WI38 (cell line): ENCODE measurements around the gene CSPG5.

Experiments used
- H3K4me3 ChIP-seq: 2 replicates; pipeline ENCODE4 v1.5.1; 2011; ENCODE audit warnings: low read depth, mild to moderate bottlenecking, control low read depth, low read length
- TF ChIP-seq, protein P1 (sequence below): IDR thresholded peaks from 2 replicates; pipeline ENCODE4 v1.5.1; 2012; ENCODE audit warnings: low read depth, mild to moderate bottlenecking, control low read depth, low read length

CSPG5 gene

DNA sequence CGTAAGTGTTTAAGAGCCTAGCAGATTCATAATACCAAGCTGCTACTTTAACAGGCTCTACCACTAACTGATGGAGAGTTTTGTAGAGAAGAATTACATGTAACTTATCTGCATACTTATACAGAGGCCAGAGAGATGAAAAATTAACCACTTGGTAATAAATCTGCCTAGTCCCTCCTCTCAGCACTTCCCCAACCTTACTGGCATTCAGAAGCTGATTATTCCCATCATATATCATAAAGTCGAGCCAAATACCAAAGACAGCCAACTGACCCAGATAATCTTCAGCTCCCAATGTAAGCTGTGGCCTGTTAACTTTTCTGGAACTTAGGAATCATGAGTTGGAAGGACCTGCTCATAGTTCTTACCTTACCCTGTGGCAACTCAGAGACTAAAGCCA lies 25.5 kb upstream of the CSPG5 start:
- no peak overlapping the region for H3K4me3 ChIP-seq
- TF ChIP-seq, protein P1, sequence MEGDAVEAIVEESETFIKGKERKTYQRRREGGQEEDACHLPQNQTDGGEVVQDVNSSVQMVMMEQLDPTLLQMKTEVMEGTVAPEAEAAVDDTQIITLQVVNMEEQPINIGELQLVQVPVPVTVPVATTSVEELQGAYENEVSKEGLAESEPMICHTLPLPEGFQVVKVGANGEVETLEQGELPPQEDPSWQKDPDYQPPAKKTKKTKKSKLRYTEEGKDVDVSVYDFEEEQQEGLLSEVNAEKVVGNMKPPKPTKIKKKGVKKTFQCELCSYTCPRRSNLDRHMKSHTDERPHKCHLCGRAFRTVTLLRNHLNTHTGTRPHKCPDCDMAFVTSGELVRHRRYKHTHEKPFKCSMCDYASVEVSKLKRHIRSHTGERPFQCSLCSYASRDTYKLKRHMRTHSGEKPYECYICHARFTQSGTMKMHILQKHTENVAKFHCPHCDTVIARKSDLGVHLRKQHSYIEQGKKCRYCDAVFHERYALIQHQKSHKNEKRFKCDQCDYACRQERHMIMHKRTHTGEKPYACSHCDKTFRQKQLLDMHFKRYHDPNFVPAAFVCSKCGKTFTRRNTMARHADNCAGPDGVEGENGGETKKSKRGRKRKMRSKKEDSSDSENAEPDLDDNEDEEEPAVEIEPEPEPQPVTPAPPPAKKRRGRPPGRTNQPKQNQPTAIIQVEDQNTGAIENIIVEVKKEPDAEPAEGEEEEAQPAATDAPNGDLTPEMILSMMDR: no peak

- no peak overlapping the region for H3K4me3 ChIP-seq
- TF ChIP-seq, protein P1: no peak
Observed at GRCh38 chr3:47603332-47603731, 24.7 kb upstream of the CSPG5 start.

DNA sequence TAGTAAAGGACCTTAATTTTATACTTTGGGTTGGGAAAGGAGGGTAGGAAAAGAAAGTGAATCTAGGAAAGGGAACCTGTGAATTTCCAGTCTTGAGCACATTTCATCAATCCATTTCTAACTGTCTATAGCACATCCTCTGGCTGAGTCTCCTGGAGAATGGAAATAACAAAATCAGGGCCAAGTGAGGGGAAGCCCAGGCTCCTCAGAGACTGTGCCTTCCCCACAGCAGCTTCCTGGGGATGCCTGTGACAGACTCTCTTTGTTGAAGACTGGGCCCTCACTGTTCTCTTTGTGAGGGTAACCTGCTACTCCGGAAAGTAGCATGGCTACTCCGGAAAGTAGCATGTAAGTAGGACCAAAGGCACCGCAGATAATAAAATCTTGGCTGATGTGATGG lies 22.6 kb upstream of the CSPG5 start:
- H3K4me3 ChIP-seq: no peak overlapping the region
- TF ChIP-seq, protein P1: no peak

DNA sequence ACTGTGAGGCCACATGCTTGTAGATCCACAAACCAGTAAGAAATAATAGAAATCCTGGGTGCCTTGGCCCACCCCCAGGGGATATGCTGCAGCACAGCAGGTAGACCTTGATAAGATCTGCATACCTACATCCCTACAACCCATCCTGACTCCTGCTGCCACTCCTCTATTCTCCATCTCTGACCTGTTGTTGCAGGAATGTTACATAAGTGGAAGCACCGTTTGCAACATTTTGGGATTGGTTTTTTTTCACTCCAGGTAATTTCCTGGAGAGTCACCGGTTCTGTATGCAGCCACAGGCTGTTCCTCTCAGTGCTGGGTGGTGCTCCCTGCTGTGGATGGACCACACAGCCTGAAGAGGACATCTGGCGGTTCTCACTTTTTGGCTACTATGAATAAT lies 16.1 kb upstream of the CSPG5 start:
- TF ChIP-seq, protein P1: no peak
- H3K4me3 ChIP-seq: no peak overlapping the region

GRCh38 chr3:47592066-47592795 lies 13.6 kb upstream of the CSPG5 start:
- TF ChIP-seq, protein P1: no peak
- H3K4me3 ChIP-seq: no peak overlapping the region

GRCh38 chr3:47590216-47590615 lies 11.6 kb upstream of the CSPG5 start:
- TF ChIP-seq, protein P1: no peak
- H3K4me3 ChIP-seq: no peak overlapping the region

DNA sequence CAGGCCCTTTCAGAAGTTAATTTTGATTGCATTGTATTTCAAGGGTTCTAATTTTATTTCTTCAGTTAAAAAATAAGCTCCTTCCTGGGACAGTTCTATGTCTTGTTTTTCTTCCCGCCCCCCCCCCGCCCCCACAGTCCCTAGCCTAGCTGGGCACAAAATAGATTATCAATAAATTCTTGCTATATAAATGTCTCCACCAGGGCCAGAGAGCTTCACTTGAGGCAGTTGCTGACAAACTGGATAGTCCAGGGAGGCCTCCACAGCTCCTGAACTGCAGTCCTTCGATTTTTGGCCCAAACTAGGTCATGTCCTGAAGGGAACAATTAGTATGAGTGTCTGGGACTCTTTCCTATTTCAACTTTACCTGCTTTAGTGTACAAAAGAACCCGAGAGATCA lies 9.9 kb upstream of the CSPG5 start:
- H3K4me3 ChIP-seq: no peak overlapping the region
- TF ChIP-seq, protein P1: no peak
